DOHH2 (cell line): ENCODE results near the gene ELOVL6.

Experiments used
- CTCF ChIP-seq: fragments of 200-600 bp; sonication (generic); IDR thresholded peaks from one replicate; pipeline ENCODE4 v1.5.1; 2014; ENCODE audit warnings: antibody characterized with exemption, mild to moderate bottlenecking, low read depth, low read length; ENCODE audit not compliant: poor library complexity, severe bottlenecking
- EZH2phosphoT487 ChIP-seq: fragments of 200-600 bp; sonication (generic); IDR thresholded peaks from 2 replicates; pipeline ENCODE4 v1.6.1; 2017; ENCODE audit warnings: borderline replicate concordance, mild to moderate bottlenecking, antibody characterized with exemption, low read length, moderate library complexity, mixed read lengths

- TF ChIP-seq CTCF (no peak), EZH2phosphoT487 (no peak)
These were observed 137.3 kb downstream of the ELOVL6 start for GRCh38 chr4:110061076-110061475.
